GM18868 (cell line): ENCODE results near the gene STOML1.

Experiments
- ATAC-seq: cut with Tn5 transposase; IDR thresholded peaks from one replicate; pipeline ENCODE4 v1.9.1; 2021; ENCODE audit warnings: mild to moderate bottlenecking, moderate library complexity; ENCODE audit not compliant: unreplicated experiment

STOML1 gene

DNA sequence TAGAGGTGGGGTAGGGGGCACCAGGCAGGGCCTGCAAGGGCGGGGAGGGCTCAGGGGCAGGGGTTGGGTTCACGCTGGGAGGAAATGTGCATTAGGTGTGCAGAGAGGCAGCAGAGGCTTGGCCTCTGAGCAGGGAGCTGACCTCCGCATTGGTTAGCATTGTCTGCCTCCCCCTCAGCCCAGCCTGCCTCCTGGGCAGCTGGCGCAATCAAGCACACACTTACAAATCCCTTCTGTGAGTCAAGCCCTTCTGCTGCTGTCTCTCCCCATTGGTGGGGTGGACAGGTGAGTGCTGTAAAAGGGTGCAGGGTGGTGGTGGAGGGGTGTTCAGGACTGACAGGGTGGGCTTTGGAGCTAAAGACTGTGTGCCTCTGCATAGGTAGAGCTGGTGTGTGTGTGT lies 56.5 kb downstream of the STOML1 start:
- no peak for ATAC-seq

DNA sequence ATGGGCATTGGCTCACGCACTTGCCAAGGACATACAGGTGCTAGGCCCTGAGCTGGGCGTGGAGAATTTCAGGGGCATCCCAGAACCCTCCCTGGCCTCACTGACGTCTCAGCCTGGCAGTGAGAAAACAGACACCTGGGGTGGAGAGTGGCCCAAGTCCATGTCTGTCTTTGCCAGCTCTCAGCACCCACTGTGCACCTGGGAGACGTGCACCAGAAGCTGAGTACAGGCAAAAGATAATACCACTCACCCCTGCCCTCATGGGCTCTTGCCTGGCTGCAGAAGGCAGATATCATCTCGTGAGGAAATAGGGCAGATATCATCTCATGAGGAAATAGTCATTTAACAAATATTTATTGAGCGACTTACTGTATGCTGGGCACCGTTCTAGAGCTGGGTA lies 57.8 kb downstream of the STOML1 start:
- ATAC-seq = no peak

DNA sequence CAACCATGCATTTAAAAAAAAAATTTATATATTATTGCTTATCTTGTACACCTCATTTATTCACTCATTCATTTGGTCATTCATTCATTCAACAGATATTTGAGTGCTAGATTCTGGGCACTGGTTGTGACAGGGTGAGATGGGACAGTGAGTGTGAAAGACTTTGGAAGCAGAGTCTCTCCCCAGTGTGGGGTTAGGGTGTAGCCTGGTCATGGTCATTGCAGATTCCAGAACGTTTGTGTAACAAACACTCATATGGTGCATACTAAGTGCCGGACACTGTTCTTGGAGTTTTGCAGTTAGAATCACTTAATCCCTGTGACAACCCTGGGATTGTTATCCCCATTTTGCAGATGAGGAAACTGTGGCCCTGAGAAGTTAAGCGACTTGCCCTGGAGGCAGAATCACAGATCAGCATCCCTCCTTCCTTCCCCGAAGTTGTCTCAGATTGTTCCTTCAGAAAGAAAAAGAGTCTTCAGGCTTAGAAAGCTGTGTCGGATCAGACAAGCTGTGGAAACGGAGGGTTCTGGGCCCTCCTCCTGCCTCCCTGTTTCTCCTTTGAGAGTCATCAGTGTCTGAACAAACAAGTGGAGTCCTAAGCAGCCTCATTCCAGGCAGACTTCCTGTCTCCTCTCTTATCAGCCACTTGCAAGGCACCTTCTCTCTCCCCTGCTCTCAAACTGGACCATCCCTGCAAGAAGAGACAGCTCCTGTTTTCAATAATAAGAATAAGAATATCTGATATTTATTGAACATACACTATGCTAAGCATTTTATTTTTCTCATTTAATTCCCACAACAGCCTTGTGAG lies 59.5 kb downstream of the STOML1 start:
- no peak for ATAC-seq

DNA sequence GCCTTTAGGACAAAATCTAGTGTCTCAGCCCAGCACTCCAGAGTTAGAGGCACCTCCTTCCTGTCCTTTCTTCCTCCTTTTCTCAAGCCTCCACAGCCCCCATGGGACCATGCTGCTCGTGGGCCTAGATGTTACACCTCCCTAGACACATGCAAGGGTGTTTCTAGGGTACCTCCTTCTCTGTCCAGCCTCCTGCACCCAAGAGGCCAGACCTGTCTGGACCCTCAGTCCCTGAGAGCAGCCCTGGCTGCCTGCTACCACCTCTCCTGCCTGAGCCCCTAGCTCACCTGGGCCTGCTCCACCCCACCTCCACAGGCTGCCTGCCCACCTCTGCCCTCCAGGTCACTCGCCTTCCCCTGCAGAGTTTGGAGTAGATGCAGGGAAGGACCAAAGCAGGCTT lies 60.7 kb downstream of the STOML1 start:
- no peak for ATAC-seq

DNA sequence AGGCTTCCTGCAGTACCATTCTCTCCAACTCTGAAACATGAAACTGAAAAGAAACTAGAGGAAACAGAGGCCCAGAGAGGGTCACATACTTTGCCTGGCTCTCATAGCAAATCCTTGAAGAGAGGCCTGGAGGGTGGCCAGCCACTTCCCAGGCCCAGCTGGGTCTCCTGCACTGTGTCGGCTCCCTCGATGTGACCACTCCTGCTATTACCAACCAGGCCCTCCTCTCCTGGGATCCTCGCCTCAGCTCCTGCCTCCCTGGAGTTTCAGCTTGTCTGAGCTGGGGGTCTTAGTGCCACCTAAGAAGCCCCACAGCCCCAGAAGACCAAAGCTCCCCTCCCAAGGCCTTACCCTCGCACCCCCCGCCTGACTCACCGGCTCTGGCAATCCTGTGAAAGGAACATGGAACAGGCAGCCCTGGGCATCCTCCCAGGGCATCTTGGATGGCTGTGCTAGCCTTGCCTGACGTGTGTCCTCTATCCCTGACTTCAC lies 61.3 kb downstream of the STOML1 start:
- ATAC-seq = no peak

DNA sequence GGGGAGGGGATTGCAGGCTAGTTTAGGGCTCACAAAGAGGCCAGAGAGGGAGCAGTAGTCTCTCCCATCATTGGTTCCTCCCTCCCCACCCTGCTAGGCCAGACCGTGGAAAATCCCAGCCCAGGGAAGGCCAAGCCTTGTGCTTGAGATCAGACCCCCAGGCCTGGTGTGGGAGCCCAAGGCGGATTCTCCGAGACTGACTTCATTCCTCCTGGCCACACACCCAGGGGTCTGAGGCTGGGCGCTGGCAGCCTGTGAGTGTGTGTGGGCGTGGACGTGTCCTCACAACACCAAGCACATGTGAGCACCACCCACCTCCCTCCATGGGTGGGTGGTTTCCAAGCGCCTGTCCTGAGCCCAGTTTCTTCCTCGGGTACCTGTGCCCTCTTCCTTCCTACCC lies 61.7 kb downstream of the STOML1 start:
- no peak for ATAC-seq

DNA sequence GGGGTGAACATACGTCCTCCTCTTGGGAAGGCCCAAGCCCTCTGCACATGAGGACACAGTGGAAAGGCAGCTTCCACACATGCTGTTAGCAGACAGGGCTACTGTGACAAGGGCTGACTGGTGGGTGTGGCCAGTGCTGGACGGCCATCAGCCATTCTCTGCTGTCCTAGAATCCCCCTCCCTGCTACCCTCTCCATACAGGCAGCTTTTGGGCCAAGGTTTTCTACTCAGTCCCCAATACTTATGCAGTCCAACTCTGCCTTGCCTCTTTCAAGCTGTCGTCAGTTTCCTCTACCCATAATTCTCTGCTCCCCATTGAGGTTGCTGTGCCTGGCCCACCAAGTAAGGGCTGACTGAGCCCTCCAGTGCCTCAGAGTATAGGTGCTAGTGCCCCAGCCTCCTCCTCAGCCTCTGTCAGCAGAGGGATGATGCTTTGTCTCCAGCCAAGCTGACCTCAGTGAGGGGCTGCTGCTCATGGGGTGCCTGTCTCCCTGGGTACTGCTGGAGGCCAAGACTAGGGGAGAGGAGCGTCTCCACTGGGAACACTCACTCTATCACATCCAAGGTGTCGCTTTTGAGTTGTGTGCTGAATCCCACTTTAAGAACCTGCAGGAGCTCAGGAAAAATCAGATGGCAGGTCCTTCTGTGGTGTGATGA lies 63.0 kb downstream of the STOML1 start:
- no peak for ATAC-seq
